HG03135 (cell line): ENCODE data around the gene RPS18.

Source experiments
- ATAC-seq: cut with Tn5 transposase; IDR thresholded peaks from one replicate; pipeline ENCODE4 v1.9.1; 2021; ENCODE audit warnings: mild to moderate bottlenecking, moderate library complexity; ENCODE audit not compliant: unreplicated experiment

Gene RPS18

DNA sequence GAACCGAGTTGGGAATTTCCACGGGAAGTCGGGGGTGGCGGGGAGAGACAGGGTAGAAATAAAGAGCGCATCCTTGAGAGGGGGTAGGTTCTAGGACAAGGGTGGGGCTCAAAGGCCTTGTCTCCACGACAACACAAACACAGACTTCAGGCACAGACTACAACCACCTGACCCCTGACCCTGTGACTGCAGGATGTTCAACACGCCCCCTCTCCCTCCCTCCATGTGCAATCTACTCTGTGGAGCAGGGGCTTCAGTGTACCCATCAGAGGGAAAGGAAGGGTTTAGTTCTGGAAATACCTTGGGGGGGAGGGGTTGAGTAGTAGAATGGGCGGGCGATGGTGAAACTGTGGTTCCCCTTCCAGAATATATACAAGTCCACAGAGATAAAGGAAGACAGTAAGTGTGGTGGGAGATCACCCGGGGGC is 42.7 kb downstream of the RPS18 start:
- ATAC-seq = no peak

DNA sequence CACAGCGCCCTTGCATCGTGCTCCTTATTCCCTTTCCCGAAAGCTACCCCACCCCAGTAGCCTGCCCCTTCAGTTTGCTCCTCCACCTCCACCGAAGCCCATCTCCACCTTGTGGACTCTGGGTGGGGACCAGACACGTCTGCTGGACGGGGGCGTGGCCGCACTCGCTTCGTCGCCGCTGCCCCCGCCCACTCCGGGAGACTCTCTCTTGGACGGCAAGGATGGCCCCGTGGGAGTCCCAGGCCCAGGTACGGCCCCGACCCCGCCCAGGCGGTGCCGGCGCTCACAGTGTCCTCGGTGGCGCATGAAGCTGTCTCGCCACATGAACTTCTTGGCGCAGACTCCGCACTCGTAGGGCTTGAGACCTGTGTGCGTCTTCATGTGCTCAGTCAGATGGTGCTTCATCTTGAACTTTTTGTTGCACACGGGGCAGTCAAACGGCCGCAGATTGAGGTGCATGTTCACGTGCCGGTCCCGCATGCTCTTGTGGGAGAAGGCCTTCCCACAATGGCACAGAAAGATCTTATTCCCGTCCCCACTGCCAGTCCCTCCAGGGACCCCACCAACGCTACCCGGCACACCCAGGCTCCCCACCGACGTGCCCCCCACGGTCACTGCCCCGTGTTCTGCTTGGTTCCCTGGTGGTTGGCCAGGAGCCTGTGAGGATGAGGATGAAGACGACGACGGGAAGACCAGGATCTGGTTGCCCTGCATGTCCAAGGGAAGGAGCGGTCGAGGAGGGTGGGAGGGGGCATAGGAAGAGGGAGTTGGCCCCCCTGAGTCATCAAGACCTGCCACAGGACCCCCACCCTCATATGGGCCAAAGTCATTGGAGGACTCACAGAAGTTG is 43.3 kb downstream of the RPS18 start:
- no peak for ATAC-seq

DNA sequence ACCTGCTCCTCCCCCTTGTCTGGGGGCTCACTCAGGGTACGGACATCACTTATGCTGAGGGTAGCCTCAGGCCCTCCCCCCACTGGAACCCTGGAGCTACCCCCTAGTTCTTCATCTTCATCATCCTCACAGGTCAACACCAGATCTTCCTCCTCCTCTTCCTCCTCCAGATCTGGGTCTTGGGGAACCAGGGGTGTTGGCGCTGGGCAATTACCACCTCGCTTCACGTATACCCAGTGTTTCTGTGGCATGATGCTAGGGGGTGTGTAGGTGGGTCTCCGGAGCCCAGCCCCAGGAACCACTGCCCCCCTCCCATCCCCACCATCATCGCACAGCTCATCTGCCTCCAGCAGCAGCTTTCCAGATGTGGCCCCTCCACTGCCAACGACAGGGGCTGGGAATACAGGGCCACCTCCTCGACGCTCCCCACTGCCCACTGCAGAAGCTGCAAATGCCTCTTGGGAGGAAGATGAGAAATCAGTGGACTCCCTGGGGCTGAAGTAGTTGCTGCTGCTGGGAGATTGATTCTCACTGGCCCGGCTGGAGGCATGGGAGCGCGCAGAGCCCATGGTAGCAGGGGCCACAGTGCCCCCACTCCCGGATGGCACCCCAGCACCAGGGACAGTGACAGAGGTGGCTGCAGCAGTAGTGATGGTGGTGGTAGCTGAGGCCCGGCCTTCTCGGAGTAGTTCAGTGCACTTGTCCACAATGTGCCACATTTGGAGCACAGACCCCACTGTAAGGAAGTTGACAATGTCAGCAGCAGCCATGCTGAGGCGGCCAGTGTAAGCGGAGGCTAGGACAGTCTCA is 44.1 kb downstream of the RPS18 start:
- ATAC-seq = no peak

DNA sequence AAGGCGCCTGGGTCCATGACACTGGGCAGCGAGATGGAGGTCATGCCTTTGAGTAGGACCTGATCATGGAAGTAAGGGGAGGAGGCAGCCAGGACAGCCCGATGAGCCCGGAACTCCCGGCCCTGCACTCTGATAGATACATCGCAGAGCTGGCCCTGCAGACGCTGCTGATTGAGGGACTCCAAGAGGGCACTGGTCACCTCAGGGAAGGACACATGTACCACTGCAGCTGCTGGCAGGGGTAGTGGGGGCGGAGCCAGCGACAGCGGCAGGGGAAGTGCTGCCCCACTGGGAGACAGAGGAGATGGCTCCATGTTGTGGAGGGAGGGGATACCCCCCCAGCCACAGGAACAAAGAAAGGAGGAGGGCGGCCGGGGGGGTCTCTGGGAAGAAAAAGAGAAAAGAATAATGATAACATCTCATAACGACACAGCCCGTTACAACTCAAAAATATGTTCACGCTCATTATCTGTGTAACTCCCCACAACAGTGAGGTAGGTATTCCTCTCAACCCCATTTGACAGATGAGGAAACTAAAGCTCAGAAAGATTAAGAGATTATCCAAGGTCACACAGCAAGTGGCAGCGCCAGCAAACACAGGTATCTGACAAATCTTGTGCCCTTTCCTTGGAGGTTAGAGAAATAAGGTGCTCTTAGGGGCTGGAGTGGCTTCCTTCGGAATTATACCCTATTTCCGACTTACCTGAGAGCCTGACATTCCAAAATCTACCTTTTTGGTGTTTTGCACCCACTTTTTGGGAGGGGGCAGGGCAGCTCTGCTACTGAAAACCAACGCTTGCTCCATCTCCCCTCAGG is 44.9 kb downstream of the RPS18 start:
- ATAC-seq = no peak

DNA sequence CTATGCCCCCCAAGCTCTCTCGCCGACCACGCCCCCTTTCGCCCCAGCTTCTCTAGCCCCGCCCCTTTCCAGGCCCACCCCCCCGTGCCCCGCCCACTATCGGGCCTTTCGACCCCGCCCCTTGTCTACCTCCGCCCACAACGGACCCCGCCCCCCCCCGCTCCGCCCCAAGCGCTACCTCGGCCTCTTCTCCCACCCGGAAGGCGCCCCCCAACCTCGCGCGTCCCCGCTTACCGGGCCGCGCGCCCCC is 45.5 kb downstream of the RPS18 start:
- no peak for ATAC-seq

DNA sequence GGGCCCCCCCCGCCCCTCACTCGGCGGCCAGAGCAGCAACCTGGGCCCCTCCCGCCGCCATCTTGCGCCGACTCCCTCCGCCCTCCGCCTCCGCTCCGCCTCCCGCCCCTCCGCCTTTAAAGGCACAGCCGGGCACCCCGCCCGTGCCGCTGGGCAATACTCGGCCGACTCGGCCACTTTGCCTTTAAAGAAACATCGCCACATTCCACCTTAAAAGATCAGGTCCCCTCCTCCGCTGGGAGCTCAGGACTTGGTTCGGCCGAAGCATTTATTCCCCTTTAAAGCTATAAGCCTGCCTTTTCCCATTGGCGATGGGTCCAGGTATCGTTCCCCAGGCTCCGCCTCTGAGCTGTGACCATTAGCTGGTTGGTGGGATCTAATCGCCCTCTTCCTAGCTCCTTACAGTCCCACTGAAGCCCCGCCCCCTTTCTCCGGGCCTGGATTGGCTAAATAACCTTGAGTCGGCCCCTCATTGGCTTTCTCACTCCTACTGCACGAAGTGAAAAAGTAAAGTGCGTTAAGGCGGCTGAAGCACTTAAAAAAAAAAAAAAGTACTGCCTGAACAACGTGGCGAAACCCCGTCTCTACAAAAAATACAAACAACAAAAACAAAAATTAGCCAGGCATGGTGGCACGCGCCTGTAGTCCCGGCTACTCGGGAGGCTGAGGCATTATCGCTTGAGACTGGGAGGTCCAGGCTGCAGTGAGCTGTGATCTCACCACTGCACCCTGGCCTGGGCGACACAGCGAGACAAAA is 46.0 kb downstream of the RPS18 start, which contains the start of gene ZBTB22:
TSS of gene ZBTB22 (minus strand) at position 76 of the 757 bp plus-strand sequence. CDS start 828 bp downstream, outside the sequence.
- peak; percentile 53 for ATAC-seq

DNA sequence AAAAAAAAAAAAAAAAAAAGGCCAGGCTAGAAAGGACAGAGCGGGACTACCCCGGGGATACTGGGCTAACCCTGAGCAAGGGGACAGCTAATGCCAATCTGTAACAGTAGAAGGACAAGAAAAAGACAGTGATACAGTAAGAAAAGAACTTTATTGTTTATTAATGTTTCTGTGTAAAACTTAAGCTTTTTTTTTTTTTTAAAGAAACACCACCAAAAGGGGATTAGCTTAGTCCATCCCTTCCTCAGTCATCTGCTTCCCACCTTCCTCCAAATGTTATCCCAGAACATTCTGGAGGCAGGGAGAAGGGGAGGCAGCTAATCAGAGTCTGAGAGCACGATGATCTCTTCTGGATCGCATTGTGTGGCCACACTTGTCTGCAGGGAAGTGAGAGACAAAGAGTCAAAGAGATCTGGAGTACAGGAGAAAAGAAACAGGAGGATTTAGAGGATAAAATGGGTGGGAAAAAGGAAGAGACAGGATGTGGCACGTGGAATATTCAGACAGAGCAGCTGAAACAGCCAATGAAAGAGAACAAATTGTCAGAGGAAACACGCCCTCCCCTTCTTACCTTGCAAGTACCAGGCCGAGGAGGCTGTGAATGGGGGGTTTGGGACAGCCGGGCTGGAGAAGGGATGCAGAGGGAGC is 46.7 kb downstream of the RPS18 start:
- no peak for ATAC-seq

DNA sequence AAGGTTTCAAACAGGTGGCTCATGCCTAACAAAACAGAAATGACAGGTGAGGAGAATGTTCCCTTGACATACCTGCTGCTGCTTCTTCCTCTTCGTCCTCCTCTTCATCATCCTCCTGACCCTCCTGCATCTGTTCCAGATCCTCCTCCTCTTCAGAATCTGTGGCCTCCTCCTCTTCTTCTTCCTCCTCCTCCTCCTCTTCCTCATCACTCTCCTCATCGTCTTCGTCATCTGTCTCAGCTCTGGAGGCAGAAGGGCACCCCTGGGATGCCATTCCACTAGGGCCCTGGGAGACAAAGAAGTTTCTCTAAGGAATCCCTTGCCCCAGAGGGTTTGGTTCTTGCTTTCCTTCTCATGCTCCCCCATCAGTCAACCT is 48.1 kb downstream of the RPS18 start:
- no peak for ATAC-seq

DNA sequence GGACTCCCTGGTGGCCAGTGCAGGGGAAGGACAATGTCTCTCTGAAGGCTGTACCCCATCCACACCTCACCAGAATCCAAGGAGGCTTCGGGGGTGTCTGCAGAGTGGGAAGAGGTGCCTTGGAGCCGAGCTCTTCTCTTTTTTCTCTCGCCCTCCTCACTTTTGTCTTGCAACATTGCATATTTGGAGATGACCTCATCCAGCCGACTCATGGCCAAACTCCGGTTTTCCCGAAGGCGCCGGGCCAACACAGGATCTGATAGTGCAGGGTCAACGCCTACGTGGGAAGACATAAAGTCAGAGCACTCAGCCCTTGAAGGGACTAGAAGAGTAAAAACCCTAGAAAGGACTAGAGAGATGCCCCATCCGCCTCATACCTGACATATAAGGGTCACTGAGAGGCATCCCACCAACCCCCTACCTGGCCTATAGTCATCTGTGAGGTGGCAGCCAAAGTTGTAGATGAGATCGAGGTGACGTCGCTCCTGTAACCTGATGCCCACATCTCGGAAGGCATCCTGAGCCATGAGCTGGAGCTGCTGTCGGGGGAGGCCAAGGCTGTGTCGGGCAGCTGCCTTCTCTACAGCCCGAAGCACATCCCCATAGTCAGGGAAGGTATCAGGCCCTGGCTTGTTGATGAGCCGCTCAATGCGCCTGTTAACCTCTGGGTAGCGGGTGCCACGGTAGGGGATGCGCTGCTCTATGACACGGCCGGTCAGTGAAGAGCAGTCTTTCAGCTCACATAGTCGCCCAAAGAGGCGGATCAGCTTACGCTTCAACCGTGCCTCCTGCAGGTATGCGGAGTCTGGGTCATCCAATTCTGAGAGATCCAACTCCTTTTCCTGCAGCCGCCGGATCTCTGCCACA is 48.7 kb downstream of the RPS18 start:
- ATAC-seq = no peak

DNA sequence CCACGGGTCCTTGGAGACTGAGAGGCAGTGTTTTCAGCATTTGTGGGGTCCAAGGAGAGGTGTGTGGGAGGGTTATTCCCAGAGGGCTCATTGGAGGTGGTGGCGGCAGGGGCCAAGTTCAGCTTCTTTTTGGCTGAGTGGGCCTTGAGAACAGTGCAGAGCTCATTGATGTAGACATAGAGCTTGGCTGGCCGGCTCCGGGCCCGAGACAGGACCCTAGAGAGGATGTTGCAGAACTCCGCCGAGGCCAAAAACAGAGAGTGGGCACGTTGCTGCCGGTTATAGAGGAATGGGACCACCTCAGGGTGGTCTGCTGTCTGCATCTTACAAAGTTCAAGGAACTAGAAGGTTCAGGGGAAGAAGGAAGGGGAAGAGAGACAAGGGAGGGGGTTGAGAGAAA is 49.4 kb downstream of the RPS18 start:
- no peak for ATAC-seq

DNA sequence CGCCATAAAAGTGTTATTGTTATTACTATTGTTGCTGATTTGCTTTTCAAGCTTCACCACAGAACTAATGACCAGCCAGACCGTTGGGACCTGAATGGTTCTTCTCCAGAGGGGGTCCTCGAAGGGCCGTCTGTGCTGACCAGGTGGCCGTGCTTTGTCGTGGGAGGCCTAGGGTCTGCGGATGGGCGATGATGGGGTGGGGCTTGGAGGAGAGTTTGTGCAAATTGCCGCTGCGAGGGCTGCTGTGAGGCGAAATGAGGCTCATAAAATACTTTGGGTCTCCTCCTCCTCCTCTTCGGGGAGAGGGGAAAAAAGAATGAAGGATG is 51.7 kb downstream of the RPS18 start:
- peak; percentile 15 for ATAC-seq

DNA sequence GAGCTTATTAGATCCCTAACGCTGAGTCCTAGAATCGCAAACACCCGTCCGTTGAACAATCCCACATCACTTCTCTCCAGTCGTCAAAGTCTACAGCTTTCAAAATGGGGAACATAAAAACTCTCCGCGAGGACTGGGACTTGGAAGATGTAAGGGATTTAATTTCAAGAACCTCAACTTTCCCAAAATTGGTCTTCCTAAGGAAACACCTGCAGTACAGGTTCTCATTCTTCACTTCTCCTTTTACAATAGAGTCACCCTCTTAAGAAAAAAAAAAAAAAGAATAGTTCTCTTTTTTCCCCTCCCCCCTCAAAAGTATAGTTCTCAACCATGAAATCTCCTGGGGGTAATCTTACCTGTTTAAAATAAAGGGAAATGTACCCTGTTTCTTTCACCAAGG is 52.2 kb downstream of the RPS18 start:
- no peak for ATAC-seq
